HG03196 (cell line): ENCODE results near the gene MCM10.

Source experiments
- ATAC-seq: cut with Tn5 transposase; IDR thresholded peaks from one replicate; pipeline ENCODE4 v1.9.1; 2021; ENCODE audit not compliant: unreplicated experiment

MCM10 gene

DNA sequence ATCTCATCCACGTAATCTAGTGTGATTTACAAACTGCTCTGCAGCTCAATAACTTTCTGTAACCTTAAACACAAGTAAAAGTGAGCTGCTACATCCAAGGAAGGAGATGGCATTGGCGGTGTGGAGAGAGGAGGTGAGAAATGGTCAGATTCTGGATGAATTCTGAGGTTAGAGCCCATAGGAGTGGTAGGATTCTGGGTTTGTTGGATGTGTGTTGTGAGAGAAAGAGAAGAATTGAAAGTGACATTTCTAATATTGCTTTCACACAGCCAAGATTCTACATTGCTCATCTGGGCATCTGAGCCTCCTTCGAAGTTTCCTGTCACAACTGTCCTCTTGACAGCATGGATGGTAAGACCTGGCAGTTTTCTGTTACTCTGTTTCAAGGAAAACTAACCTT is 2.5 kb downstream of the MCM10 start:
- ATAC-seq, result no peak

DNA sequence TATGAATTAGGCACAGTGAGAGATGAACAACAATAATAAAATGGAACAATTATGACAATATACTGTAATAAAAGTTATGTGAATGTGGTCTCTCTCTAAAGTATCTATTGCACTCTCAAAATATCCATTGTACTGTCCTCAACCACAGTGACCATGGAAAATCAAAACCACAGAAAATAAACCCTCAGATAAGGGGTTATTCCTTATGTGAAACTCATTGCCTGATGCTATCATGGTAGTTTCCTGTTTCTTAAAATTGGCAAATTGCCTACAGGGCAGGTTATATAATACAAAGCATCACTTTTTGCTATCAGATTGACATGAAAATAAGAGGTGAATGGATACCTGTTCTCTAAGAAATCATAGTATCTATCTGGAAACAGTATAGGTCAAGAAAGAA is 3.8 kb downstream of the MCM10 start:
- no peak for ATAC-seq

DNA sequence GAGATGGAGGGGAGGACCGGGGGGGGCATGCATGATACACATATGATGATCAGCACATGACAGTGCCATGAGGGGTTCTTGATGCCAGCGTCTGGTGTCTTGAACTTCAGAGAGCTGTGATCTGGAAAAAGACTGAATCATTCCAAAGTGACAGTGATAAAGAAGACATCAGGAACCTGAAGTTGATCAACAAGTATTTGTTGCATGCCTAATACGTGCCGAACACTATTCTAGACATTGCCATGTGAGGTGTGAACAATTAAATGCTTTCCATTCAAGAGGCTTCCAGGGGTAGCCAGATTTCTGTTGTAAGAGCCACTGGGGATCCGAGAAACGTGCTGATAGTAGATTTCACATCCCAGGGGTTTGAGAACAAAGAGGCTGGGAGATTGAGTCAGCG is 6.2 kb downstream of the MCM10 start:
- no peak for ATAC-seq

DNA sequence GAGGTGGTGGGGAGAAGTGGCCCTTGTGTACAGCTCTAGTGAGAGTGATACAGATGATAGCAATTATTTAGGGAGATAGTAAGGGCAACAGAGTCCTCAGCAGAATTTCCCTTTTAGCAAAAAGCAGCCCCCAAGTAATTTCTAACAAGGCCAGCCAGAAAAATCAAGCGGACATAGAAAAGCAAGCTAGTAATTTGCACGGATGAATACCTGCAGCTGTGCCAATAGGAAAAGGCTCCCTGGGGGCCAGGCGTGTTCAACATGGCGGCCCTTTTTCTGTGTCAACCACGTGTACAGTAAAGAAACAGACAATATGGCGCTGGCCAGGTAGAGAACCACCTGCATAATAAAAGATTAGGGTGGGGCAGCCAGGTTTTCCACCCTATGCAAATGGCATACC is 7.4 kb downstream of the MCM10 start:
- ATAC-seq, result no peak

DNA sequence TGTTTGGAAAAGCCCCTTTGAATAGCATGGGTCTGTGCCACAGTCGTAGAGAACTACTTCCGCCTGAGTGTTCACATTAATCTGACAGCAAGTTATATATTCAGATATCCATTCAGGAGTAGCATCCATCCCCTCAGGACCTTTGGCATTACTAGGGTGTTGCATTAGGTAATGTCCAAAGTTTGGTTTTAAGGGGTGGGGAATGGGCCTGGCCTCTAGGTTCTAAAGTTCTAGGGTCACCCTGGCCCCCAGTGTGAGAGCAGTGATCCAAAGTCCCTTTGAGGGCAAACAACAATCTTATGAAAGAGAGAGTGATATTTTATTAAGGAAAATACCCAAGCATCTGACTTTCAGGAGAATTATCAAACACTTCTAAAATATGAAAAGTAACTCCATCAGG is 12.3 kb downstream of the MCM10 start:
- ATAC-seq, result no peak

DNA sequence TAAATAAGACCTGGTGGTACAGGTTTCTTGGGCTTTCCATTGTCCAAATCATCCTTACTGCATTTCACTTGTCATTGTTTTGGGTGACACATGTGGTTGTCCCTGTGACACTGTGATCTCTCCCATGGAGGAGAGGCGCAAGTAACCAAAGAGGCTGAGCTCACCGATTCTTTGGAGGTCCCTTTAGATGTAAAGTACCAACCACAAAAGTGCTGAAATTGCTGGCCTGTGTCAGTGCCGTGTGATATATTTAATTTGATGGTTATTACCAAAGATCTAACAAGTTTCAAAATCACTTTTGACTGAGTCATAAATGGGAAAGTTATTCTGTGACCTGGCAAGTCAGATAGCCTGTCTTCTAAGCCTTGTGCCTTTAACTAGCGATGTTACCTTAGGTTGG is 19.4 kb downstream of the MCM10 start:
- no peak for ATAC-seq

DNA sequence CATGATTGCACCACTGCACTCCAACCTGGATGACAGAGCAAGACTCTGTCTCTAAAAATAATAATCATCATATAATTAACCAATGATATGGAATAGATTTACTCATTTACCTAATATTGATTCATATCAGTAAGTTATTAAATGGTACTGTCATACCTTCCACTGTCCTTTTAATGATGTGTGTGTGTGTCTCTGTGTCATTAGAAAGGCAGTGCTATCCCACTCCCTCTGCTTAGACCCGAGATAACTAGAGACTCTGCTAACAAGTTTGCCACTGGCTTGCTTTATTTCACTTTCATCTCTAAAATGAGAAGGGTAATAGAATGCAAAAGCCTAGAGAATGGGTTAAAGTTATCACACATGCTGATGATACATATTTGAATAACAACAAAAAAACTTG is 21.1 kb downstream of the MCM10 start:
- ATAC-seq, result no peak

DNA sequence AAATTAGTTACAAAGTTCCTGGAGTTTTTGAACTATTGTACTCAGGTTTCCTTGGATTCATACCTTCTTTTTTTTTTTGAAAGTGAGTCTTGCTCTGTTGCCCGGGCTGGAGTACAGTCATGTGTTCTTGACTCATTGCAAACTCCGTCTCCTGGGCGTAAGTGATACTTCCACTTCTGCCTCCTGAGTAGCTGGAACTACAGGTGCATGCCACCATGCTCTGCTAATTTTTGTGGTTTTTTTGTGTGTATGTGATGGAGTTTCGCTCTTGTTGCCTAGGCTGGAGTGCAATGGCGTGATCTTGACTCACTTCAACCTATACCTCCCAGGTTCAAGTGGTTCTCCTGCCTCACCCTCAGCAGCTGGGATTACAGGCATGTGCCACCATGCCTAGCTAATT is 22.3 kb downstream of the MCM10 start:
- ATAC-seq, result no peak

DNA sequence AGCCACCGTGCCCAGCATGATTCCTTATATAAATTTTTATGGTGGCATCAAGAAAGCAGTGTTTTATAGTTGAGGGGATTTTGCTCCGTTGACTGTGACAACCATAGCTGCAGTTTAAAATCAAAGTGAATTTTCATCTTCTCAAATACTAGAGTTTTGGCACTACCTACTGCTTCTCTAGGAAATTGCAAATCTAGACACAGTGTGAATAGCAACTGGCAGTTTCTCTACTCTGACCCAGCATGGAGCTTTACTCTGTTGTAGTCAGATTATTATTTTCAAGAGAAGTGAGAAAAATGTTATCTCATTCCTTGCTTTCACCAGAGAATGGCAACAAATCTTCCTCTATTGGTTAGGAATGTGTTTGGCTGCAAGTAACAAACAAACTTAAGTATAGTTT is 22.9 kb downstream of the MCM10 start:
- ATAC-seq, result no peak

DNA sequence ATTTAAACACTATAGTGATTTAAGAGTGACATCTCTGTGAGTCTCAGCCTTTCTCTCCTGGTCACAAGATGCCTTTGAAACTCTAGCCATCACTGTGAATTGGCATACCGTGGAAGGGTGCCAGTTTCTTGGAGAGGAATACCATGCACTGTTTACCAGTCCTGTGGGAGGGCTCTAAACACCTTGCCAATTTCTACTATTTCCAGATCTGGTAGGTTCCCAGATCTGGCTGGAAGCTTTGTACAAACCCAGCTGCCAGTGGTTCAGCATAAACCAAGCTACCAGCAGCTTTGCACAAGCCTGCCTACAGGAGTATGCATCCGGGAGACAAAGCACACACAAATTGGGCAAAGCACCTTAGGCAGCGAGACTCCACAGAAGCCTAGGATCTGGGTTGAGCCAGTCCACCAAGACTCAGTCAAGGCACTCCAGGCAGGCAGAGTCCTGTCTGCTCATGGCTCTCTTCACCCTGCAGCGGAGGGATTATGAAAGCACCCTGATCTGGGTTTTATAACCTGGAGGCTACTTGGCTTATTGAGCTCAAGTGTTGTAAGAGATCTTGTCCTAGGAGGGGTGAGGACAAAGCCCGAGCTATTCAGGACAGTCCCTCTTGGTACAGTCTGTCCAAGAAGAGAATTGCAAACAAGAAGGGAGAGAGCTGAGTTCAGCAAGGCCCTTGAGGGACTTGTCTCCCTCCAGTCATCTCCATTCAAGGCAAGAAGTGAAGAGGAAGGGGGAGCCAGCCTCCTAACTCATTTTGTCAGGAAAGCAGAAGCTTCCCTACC is 23.6 kb downstream of the MCM10 start:
- no peak for ATAC-seq

DNA sequence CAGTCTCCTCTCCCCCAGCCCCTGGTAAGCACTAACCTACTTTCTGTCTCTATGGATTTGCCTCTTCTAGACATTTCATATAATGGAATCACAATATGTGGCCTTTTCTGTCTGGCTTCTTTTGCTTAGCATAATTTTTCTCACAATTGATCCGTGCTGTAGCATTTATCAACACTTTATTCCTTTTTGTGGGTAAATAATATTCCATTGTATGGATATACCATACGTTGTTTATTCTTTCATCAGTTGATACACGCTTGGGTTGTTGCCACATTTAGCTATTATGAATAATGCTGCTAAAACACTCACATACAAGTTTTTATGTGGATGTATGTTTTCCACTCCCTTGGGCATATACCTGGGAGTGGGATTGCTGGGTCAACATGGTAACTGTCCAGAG is 25.8 kb downstream of the MCM10 start:
- ATAC-seq, result no peak

DNA sequence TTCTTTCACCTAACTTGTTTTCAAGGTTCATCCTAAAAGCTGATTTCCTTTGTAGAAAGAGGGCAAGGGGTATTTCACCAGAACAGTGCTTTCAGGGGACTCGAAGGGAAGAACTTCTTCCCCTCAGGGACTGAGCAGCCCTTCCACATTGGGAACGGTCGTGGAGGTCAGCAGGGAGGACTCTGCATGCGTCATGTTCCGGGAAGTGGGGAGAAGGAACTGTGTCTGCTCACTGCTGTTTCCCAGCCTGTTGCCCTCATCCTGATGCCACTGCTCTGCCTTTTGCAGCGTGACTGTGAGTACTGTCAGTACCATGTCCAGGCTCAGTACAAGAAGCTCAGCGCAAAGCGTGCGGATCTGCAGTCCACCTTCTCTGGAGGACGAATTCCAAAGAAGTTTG is 27.2 kb downstream of the MCM10 start:
- ATAC-seq, result no peak

DNA sequence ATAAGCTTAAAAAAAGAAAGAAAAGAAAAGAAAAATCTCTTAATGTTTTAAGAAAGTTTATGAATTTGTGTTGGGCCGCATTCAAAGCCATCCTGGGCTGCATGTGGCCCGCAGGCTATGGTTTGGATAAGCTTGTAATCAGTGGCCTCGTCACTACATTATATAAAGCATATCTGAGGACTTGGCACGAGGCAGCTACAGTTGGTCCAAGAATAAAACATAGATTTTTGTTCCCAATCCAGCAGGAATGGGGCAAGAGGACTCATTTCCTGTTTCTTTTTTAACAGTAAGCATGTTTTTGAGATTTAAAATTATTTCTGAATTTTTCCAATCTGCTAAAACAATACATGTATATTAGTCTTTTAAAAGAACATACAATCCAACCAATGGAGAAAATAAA is 28.6 kb downstream of the MCM10 start:
- ATAC-seq, result no peak

DNA sequence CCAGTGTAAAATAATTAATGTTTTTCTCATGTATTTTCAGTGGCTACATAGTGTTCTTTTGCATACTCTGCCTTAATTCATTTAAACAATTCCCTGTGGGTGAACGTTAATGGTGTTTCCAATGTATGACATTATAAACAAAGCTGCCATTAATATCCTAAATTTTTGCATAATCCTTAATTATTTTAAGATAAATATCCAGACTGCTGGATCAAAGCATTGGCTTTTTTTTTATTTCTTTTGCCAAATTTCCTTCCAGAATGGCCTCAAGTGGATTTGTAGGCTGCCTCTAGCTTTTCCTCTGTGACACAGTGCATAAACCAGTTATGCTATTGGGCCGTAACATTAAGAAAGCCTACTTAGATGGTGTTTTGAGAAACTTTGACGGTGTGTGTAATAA is 29.5 kb downstream of the MCM10 start:
- ATAC-seq, result no peak

DNA sequence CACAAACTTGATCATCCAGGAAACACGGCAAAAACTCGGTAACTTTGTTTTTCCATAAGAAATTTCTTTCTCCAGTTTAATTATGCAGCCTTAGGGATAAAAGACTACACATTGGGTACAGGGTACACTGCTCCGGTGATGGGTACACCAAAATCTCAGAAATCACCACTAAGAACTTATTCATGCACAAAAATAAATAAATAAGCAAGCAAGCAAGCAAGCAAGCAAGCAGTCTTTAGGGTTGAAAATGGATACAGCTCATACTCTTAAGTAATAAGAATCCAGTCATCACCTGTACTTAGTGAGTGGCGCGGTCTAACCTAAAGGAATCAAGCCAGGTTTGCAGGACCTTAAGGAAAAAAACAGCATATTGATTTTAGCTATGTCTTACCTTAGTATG is 30.0 kb downstream of the MCM10 start:
- ATAC-seq, result no peak

DNA sequence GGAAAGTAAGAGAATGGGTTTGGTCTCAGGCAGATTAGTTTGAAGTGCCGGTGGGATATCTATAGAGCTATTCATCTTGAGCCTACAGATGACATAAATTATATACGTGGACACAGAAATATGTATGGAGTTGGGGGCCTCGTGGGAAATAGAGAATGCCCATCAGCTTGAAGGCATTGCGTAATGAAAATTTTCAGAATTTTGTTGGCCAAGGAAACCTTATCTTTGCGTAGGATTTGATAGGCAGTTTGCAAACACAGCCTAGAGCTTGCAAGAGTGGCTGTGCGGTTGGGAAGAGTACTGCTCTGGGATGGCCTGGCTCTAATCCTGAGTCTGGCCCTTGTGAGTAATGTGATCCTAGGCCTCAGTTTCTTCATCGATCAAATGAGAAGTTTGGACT is 32.3 kb downstream of the MCM10 start:
- no peak for ATAC-seq

DNA sequence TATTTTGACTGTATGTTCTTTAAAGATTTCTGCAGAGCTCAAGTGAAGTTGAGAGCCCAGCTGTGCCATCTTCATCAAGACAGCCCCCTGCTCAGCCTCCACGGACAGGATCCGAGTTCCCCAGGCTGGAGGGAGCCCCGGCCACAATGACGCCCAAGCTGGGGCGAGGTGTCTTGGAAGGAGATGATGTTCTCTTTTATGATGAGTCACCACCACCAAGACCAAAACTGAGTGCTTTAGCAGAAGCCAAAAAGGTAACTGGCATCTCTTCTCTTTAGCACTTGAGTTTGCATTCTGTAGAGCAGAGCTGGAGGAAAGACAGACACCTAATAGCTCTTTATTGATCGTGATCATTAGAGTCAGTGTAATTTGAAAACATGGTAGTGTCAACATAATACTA is 33.7 kb downstream of the MCM10 start:
- no peak for ATAC-seq

DNA sequence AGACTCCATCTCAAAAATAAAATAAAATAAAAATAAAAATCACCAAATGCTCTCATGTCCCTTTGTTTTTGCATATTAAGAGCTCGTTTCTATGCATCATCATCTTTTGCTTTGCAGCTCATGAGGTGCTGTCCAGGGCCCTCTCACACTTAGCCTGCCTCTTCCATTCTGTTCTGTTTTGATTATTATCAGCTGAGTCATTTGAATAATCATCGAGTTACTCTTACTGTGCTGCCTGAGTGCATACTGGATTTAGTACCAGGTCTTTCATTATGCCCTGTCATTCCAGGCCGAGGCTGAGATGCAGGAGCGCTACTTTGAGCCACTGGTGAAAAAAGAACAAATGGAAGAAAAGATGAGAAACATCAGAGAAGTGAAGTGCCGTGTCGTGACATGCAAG is 39.8 kb downstream of the MCM10 start:
- no peak for ATAC-seq

DNA sequence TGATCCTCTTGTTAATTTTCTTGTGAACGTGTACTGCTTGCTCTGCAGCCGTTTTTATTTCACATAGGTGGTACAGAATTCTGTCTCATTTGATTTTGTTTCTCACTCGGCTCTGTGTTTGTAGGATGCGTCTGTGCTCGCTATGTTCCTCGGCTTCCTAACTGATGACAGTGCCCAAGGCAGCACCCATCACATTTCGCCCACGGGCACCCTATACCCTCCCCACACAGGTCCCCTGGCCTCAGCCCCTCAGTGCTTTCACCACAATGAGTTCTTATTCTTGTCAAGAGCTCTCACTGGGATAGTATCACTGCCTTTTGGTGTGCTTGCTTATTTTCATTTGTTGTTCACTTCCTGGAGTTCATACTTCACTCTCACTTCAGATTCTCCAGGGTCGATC is 44.7 kb downstream of the MCM10 start:
- no peak for ATAC-seq

DNA sequence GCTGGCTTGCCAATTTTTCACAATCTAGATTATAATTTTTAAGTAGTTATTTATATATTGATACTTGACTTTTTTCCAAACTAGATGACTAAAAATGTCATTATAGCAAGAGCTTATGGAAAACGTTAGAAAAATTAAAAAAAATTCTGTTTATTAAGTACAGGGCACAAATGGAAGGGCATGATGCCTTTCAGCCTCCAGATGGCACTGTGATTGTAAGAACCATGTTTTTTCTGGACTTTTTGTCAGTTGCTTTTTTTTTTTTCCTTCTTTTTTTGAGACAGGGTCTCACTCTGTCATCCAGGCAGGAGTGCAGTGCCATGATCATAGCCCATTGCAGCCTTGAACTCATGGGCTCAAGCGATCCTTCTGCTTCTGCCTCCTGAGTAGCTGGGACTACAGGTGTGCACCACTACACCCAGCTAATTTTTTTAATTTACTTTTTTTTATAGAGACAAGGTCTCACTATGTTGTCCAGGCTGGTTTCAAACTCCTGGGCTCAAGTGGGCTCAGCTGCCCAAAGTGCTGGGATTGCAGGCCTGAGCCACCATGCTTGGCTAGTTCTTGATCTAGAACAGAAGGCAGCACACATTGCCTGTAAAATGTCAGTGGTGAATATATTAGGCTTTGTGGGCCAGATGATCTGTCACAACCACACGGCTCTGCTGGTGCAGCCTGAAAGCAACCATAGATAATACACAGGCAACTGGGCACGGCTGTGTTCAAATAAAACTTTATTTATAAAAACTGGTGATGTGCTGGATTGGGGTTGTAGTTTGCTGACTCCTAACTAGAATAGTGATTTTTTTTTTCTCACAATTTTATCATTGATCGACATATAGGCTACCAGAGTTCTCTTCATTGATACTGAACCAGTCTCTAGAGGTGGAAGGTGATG is 45.4 kb downstream of the MCM10 start:
- ATAC-seq, result no peak

DNA sequence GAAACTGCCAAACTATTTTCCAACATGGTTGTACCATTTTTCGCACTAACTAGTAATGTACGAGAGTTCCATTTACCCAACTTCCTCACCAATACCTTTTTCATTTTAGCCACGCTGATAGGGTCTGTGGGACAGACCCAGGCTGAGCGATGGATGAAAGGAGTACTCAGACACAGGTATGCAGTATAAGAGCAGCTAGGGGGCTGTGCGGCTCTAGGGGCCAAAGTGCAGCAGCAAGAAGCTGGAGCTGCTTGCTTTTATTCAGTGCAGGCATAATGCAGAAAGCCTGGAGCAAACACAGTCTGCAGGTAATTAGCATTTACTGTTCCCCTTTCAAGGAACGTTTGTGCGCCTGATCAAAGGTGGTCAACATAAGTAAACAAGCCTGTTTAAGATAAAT is 51.8 kb downstream of the MCM10 start:
- ATAC-seq, result no peak

DNA sequence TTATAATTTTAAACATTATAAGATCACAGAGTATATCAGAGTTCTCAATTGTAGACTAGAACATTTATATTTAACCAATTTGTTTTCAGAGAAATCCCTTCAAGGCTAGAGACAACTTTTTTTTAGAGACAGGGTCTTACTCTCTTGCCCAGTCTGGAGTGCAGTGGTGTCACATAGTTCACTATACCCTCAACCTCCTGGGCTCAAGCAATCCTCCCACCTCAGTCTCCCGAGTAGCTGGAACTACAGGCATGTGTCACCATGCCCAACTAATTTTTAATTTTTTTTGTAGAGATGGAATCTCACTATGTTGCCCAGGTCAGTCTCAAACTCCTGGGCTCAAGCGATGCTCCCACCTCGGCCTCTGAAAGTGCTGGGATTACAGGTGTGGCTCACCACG is 57.5 kb downstream of the MCM10 start:
- ATAC-seq, result no peak
